ENCODE data around the gene EGFL8. TPM values are rescaled to one million over a fixed set of nuclear protein-coding genes. Genes with fewer than 3 reads are reported as not detected.
"Not testable (repeated sequence)": the region's sequence is repeated elsewhere in the genome, so short reads cannot be mapped to it uniquely, and the experiment has no call there.

Gene EGFL8
- total RNA-seq, 1 donor from 2014 or later, result 1.3 TPM

- no peak for DNase-seq (ENCODE audit: low read depth)
These were observed 19.2 kb downstream of the EGFL8 start for GRCh38 chr6:32183483-32184083.

GRCh38 chr6:32184084-32184640, 19.8 kb downstream of the EGFL8 start, which contains the start of gene AGER:
AGER (minus strand) TSS chr6:32184253; CDS start chr6:32184222, 31 bp downstream.
- no peak for DNase-seq (ENCODE audit: low read depth)

- DNase-seq (ENCODE audit: low read depth), result peak; percentile 90
These were observed 21.3 kb downstream of the EGFL8 start for GRCh38 chr6:32185681-32186131.

- DNase-seq (ENCODE audit: low read depth), result not testable (repeated sequence)
These were observed 21.9 kb downstream of the EGFL8 start for GRCh38 chr6:32186151-32186840.

GRCh38 chr6:32187009-32187709, 22.8 kb downstream of the EGFL8 start:
- no peak for DNase-seq (ENCODE audit: low read depth)

GRCh38 chr6:32187725-32188380, 23.5 kb downstream of the EGFL8 start:
- DNase-seq (ENCODE audit: low read depth), result not testable (repeated sequence)

- DNase-seq (ENCODE audit: low read depth), result no peak
These were observed 24.1 kb downstream of the EGFL8 start for GRCh38 chr6:32188381-32189068.

GRCh38 chr6:32189069-32189741, 24.8 kb downstream of the EGFL8 start:
- no peak for DNase-seq (ENCODE audit: low read depth)

- no peak for DNase-seq (ENCODE audit: low read depth)
These were observed 25.3 kb downstream of the EGFL8 start for GRCh38 chr6:32189742-32190053.

GRCh38 chr6:32190054-32190851, 25.9 kb downstream of the EGFL8 start, which contains the start of gene PBX2:
PBX2 (minus strand) TSS chr6:32190202; CDS start chr6:32189915, 287 bp downstream.
- peak; percentile 81 for DNase-seq (ENCODE audit: low read depth)

GRCh38 chr6:32190911-32191677, 26.7 kb downstream of the EGFL8 start:
- DNase-seq (ENCODE audit: low read depth), result no peak

GRCh38 chr6:32191696-32192607, 27.6 kb downstream of the EGFL8 start:
- DNase-seq (ENCODE audit: low read depth), result no peak

- DNase-seq (ENCODE audit: low read depth), result no peak
These were observed 28.2 kb downstream of the EGFL8 start, which contains the start of gene GPSM3 for GRCh38 chr6:32192608-32193039. GPSM3 (minus strand) TSS chr6:32192643; CDS start chr6:32192513, 130 bp downstream.

- DNase-seq (ENCODE audit: low read depth), result not testable (repeated sequence)
These were observed 28.7 kb downstream of the EGFL8 start for GRCh38 chr6:32193096-32193495.

- DNase-seq (ENCODE audit: low read depth), result no peak
These were observed 30.0 kb downstream of the EGFL8 start for GRCh38 chr6:32194388-32194787.

GRCh38 chr6:32194825-32195651, 30.6 kb downstream of the EGFL8 start:
- DNase-seq (ENCODE audit: low read depth), result peak; percentile 48

GRCh38 chr6:32195652-32195901, 31.2 kb downstream of the EGFL8 start:
- peak; percentile 97 for DNase-seq (ENCODE audit: low read depth)

All from renal cortical epithelial cell (primary cell).